H9 (cell line): Measurements from ENCODE around the gene MB21D2. TPM values are rescaled to one million over a fixed set of nuclear protein-coding genes. Genes with fewer than 3 reads are reported as not detected.

ENCODE experiments used
- DNase-seq: peaks from one replicate; pipeline ENCODE4 v3.0.0-alpha.2; 2017
- H2AFZ ChIP-seq: one replicate; pipeline ENCODE4 v1.6.1; 2013; ENCODE audit warnings: mild to moderate bottlenecking, low read length, control low read depth, moderate library complexity
- H2AK5ac ChIP-seq: 2 replicates; pipeline ENCODE4 v1.6.1; 2013; ENCODE audit warnings: low read length, control low read depth, mixed read lengths; ENCODE audit not compliant: insufficient read length
- H2BK120ac ChIP-seq: one replicate; pipeline ENCODE4 v1.6.1; 2013; ENCODE audit warnings: low read depth, mild to moderate bottlenecking, low read length, control low read depth, inconsistent platforms; ENCODE audit not compliant: poor library complexity, severe bottlenecking
- H2BK12ac ChIP-seq: 2 replicates; pipeline ENCODE4 v1.6.1; 2013; ENCODE audit warnings: low read length, control low read depth, mixed read lengths, low read depth; ENCODE audit not compliant: insufficient read length
- H2BK15ac ChIP-seq: 2 replicates; pipeline ENCODE4 v1.6.1; 2013; ENCODE audit warnings: low read depth, low read length, control low read depth
- H2BK20ac ChIP-seq: one replicate; pipeline ENCODE4 v1.6.1; 2013; ENCODE audit warnings: low read depth, mild to moderate bottlenecking, low read length, control low read depth, inconsistent platforms; ENCODE audit not compliant: poor library complexity, severe bottlenecking
- H2BK5ac ChIP-seq: 2 replicates; pipeline ENCODE4 v1.6.1; 2013; ENCODE audit warnings: low read length, control low read depth, mixed read lengths; ENCODE audit not compliant: insufficient read length
- H3K14ac ChIP-seq: 2 replicates; pipeline ENCODE4 v1.6.1; 2013; ENCODE audit warnings: low read length, control low read depth; ENCODE audit not compliant: insufficient read depth
- H3K18ac ChIP-seq: 2 replicates; pipeline ENCODE4 v1.6.1; 2013; ENCODE audit warnings: low read depth, mild to moderate bottlenecking, mixed read lengths, low read length, control low read depth; ENCODE audit not compliant: insufficient read length
- H3K23ac ChIP-seq: 2 replicates; pipeline ENCODE4 v1.6.1; 2013; ENCODE audit warnings: low read length, control low read depth, mixed read lengths, low read depth; ENCODE audit not compliant: insufficient read length
- H3K23me2 ChIP-seq: 2 replicates; pipeline ENCODE4 v1.6.1; 2013; ENCODE audit warnings: low read depth, mild to moderate bottlenecking, mixed read lengths, low read length, control low read depth; ENCODE audit not compliant: insufficient read length, poor library complexity, severe bottlenecking
- H3K27ac ChIP-seq: 2 replicates; pipeline ENCODE4 v1.5.1; 2013; ENCODE audit warnings: low read length, control low read depth, mixed read lengths, low read depth; ENCODE audit not compliant: insufficient read length
- H3K27me3 ChIP-seq: 2 replicates; pipeline ENCODE4 v1.6.1; 2013; ENCODE audit warnings: low read length, control low read depth, inconsistent platforms; ENCODE audit not compliant: insufficient read depth
- H3K4ac ChIP-seq: 2 replicates; pipeline ENCODE4 v1.6.1; 2013; ENCODE audit warnings: low read depth, mild to moderate bottlenecking, control low read depth, inconsistent platforms, low read length, moderate library complexity
- H3K4me1 ChIP-seq: 2 replicates; pipeline ENCODE4 v1.6.1; 2013; ENCODE audit warnings: low read length, control low read depth, inconsistent platforms; ENCODE audit not compliant: insufficient read depth
- H3K4me2 ChIP-seq: 2 replicates; pipeline ENCODE4 v1.6.1; 2013; ENCODE audit warnings: low read length, control low read depth, mixed read lengths; ENCODE audit not compliant: insufficient read length, insufficient read depth
- H3K56ac ChIP-seq: 2 replicates; pipeline ENCODE4 v1.6.1; 2013; ENCODE audit warnings: low read depth, mild to moderate bottlenecking, mixed read lengths, low read length, control low read depth; ENCODE audit not compliant: insufficient read length
- H3K79me1 ChIP-seq: 2 replicates; pipeline ENCODE4 v1.6.1; 2013; ENCODE audit warnings: low read depth, mild to moderate bottlenecking, moderate library complexity, low read length, control low read depth, inconsistent platforms; ENCODE audit not compliant: insufficient read depth, poor library complexity, severe bottlenecking
- H3K79me2 ChIP-seq: 2 replicates; pipeline ENCODE4 v1.6.1; 2013; ENCODE audit warnings: low read length, control low read depth, inconsistent platforms; ENCODE audit not compliant: insufficient read depth
- H3K9ac ChIP-seq: 2 replicates; pipeline ENCODE4 v1.6.1; 2013; ENCODE audit warnings: low read length, control low read depth, mixed read lengths; ENCODE audit not compliant: insufficient read length; ENCODE audit errors: extremely low read depth
- H3K9me3 ChIP-seq: one replicate; pipeline ENCODE4 v1.6.1; 2013; ENCODE audit warnings: low read depth, low read length, inconsistent platforms; ENCODE audit not compliant: control insufficient read depth
- H3T11ph ChIP-seq: one replicate; pipeline ENCODE4 v1.6.1; 2013; ENCODE audit warnings: mild to moderate bottlenecking, low read length, control low read depth, inconsistent platforms
- H4K20me1 ChIP-seq: one replicate; pipeline ENCODE4 v1.6.1; 2013; ENCODE audit not compliant: control insufficient read depth, insufficient read length, insufficient read depth
- H4K5ac ChIP-seq: 2 replicates; pipeline ENCODE4 v1.6.1; 2013; ENCODE audit warnings: low read depth, mild to moderate bottlenecking, mixed read lengths, low read length, control low read depth; ENCODE audit not compliant: insufficient read length
- H4K8ac ChIP-seq: replicated peaks from 2 replicates; pipeline ENCODE4 v1.6.1; 2013; ENCODE audit warnings: low read length, control low read depth, mixed read lengths, low read depth; ENCODE audit not compliant: insufficient read length
- H4K91ac ChIP-seq: 2 replicates; pipeline ENCODE4 v1.6.1; 2013; ENCODE audit warnings: low read depth, mild to moderate bottlenecking, moderate library complexity, mixed read lengths, low read length, control low read depth; ENCODE audit not compliant: insufficient read length
- H3K27ac Mint-ChIP-seq, 3 experiments: 2 replicates in 2 of 3; 3 replicates in 1 of 3; pipeline ENCODE4 v1.8.0; 2020 to 2021; ENCODE audit warnings: mixed read lengths in 3 of 3, mild to moderate bottlenecking in 1 of 3, moderate library complexity in 1 of 3
- H3K27me3 Mint-ChIP-seq: 2 replicates; pipeline ENCODE4 v1.8.0; 2021; ENCODE audit warnings: low read depth, mild to moderate bottlenecking, moderate library complexity, mixed read lengths
- H3K36me3 Mint-ChIP-seq, 3 experiments: 2 replicates in 2 of 3; 3 replicates in 1 of 3; pipeline ENCODE4 v1.8.0; 2020 to 2021; ENCODE audit warnings: low read depth in 3 of 3, mixed read lengths in 3 of 3; ENCODE audit not compliant: insufficient read depth in 1 of 3
- H3K4me1 Mint-ChIP-seq, 2 experiments: 2 replicates each; pipeline ENCODE4 v1.8.0; 2020; ENCODE audit warnings: mixed read lengths in 2 of 2
- H3K4me3 Mint-ChIP-seq, 2 experiments: 2 replicates in 1 of 2; 3 replicates in 1 of 2; pipeline ENCODE4 v1.8.0; 2020 to 2021; ENCODE audit warnings: mild to moderate bottlenecking in 2 of 2, mixed read lengths in 2 of 2, moderate library complexity in 1 of 2
- H3K9me3 Mint-ChIP-seq, 2 experiments: 2 replicates in 1 of 2; 3 replicates in 1 of 2; pipeline ENCODE4 v1.8.0; 2020; ENCODE audit warnings: mild to moderate bottlenecking in 2 of 2, mixed read lengths in 2 of 2, moderate library complexity in 1 of 2
- WGBS: extraction: QIAGEN DNeasy Blood & Tissue Kit; methylation state at CpG from one replicate; pipeline ENCODE4 v1.1.7; 2013; ENCODE audit warnings: missing lambda C conversion rate, low lambda C conversion rate, mixed read lengths; ENCODE audit not compliant: insufficient read length; ENCODE audit errors: extremely low coverage; 5-methylcytosine and 5-hydroxymethylcytosine counted together
- total RNA-seq: library from RNA; stranded (reverse); gene quantifications from 2 replicates; pipeline ENCODE4 v1.2.1, GENCODE V29; 2021
- TF ChIP-seq, protein P1 (sequence below): fragments of 200-600 bp; sonication (generic); conservative IDR thresholded peaks from 3 replicates; pipeline ENCODE4 v1.8.0; 2021; ENCODE audit warnings: antibody characterized with exemption, mild to moderate bottlenecking

MB21D2 gene
- total RNA-seq, 1 experiment from 2014 or later = 19.1 TPM

DNA sequence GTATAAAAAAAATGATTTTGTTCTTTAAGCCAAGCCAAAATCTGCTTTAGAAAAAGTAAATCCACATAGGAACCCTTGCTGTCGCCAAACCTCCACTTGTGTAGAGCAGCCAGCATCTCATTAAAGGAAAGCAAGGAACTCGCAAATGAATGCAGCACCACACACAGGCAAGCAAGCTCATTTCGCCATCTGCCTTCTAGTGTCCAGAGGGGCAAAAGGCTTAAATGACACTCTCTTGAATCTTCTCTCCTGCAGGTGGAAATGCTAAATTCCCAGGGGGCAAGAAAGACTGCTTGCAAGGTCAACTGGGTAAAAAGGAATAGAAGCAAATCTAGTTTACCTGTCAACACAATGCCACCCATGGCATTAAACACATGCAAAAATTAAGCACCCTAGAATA, 2.4 kb downstream of the MB21D2 start:
- Histone ChIP-seq H3K4me1 (peaks cover 22% of the 10 kb centered on the region), H4K91ac (no peak overlapping the region), H2BK120ac (no peak overlapping the region), H2AK5ac (no peak overlapping the region), H4K20me1 (no peaks in the 10 kb centered on the region), H3K23me2 (peaks cover 22% of the 10 kb centered on the region), H2BK15ac (no peak overlapping the region), H3K23ac (no peak overlapping the region), H4K5ac (no peak overlapping the region), H2BK12ac (no peak overlapping the region), H3K79me2 (peaks cover 37% of the 10 kb centered on the region), H3K27me3 (no peaks in the 10 kb centered on the region), H3K27ac (no peak overlapping the region), H3K56ac (no peak overlapping the region), H3K4ac (no peak overlapping the region), H4K8ac (no peak overlapping the region), H3K9me3 (no peaks in the 10 kb centered on the region), H2BK5ac (no peak overlapping the region), H3K14ac (no peak overlapping the region), H2BK20ac (no peak overlapping the region), H3K79me1 (peaks cover 5% of the 10 kb centered on the region), H2AFZ (no peak overlapping the region), H3K4me2 (peak overlapping the region; percentile 100), H3K9ac (no peak overlapping the region), H3K18ac (no peak overlapping the region), H3T11ph (no peak overlapping the region)
- DNase-seq = peak; percentile 55
- Mint-ChIP-seq H3K36me3 (no peaks in the 10 kb centered on the region), H3K4me3 (peak overlapping the region; percentile 94 to 98), H3K27me3 (peaks cover 13% of the 10 kb centered on the region), H3K9me3 (no peaks in the 10 kb centered on the region), H3K27ac (no peak overlapping the region), H3K4me1 (peaks cover 50 to 51% of the 10 kb centered on the region in 2 experiments)
- no CpG with 5 or more reads among the region's 3 CpGs for WGBS
- TF ChIP-seq, protein P1, sequence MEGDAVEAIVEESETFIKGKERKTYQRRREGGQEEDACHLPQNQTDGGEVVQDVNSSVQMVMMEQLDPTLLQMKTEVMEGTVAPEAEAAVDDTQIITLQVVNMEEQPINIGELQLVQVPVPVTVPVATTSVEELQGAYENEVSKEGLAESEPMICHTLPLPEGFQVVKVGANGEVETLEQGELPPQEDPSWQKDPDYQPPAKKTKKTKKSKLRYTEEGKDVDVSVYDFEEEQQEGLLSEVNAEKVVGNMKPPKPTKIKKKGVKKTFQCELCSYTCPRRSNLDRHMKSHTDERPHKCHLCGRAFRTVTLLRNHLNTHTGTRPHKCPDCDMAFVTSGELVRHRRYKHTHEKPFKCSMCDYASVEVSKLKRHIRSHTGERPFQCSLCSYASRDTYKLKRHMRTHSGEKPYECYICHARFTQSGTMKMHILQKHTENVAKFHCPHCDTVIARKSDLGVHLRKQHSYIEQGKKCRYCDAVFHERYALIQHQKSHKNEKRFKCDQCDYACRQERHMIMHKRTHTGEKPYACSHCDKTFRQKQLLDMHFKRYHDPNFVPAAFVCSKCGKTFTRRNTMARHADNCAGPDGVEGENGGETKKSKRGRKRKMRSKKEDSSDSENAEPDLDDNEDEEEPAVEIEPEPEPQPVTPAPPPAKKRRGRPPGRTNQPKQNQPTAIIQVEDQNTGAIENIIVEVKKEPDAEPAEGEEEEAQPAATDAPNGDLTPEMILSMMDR = peak; percentile 48; the same call in 2 of the 3 replicates
